Hematopoietic multipotent progenitor cell treated with erythropoietin and hydrocortisone succinate and interleukin-3 and kit ligand, for 4 days (in vitro differentiated cells): Measurements from ENCODE around the gene SPOUT1.
"Not testable (repeated sequence)": the region's sequence is repeated elsewhere in the genome, so short reads cannot be mapped to it uniquely, and the experiment has no call there.

Experiments
- DNase-seq: peaks from one replicate; pipeline ENCODE4 v3.0.0-alpha.2; 2015

SPOUT1 gene

GRCh38 chr9:128809036-128809599 lies 20.5 kb downstream of the SPOUT1 start:
- no peak for DNase-seq

DNA sequence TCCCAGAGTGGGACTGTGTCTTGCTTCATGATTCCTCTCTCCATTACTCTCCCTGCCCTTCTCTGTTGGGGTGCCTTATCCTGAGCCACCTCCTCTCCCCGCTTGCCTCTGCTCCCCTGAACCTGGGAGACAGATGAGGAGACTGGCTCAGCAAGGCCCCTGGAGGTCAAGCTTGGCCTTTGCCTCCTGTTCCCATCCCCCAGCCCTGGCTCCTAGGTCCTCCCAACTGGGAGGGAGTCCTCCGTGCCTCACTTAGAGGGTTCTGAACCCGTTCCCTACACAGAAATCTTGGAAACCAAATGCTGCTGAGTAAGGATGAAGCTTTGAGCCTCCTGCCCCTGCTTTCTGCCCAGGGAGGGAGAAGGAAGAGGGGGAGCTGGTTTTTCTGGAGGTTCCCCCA lies 21.1 kb downstream of the SPOUT1 start:
- no peak for DNase-seq

DNA sequence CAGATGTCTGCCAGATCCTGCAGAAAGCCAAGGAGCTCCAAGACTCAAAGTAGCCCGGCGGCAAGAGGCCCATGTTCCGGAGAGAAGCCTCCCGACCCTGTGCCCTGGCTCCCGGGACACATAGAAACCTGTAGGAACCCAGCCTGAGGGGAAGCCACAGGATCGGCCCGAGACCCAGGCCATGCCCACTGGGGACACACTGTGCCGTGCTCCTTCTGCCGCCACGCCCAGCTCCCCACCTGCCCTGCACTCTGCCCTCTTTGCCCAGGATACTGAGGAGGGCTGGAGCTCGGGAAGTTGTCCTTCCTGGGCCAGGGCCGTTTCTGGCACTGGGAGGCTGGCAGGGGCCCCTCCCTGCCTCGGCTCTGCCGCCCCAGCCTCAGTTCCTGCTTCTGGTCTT lies 21.8 kb downstream of the SPOUT1 start:
- no peak for DNase-seq

DNA sequence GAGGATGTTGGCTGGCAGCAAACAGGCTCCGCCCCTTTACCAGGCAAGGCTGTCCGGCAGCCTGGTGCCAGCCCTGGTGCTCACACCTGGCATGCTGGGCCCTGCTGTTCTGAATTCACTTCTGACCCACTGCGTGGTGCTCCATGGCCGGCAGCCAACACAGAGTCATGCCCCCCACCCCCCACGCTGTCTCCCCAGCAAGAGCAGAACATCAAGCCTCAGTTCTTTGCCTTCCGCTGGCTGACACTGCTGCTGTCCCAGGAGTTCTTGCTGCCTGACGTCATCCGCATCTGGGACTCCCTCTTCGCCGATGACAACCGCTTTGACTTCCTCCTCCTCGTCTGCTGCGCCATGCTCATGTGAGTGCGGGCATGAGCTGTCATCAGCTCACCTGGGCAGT lies 23.9 kb downstream of the SPOUT1 start:
- DNase-seq, result no peak

- no peak for DNase-seq
Measured at GRCh38 chr9:128802482-128802881, 27.1 kb downstream of the SPOUT1 start.

DNA sequence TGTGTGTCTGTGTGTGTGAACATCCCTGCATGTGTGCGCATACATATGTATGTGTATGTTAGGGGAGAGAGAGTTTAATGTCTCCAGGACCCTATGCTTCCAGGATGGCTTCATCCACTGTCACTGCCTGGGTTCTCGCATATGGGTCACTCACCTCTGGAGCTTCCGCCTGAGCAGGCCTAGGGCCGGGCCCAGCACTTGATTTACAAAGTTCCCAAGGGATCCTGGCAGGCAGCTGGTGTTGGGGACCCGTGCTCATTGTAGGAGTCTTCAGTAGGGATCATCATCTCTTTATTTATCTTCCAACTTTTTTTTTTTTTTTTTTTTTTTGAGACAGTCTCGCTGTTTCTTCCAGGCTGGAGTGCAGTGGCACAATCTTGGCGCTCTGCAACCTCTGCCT lies 29.5 kb downstream of the SPOUT1 start:
- DNase-seq, result no peak

DNA sequence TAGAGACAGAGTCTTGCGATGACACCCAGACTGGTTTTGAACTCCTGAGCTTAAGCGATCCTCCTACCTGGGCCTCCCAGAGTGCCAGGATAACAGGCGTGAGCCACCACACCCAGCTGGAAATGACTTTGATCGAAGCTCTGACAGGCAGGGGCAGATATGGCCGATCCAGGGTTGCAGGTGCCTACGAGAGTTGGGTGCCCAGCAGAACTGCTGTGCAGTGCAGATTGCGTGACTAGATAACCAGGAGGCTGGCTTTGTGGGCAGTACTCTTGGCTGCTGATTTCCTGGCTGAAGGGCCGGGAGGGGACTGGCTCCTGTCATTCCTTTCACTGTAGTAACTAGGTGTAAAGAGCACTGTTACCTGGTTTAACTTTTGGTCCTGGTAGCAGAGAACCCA lies 30.7 kb downstream of the SPOUT1 start:
- DNase-seq, result peak; percentile 53

- DNase-seq, result not testable (repeated sequence)
Measured at GRCh38 chr9:128794961-128795360, 34.6 kb downstream of the SPOUT1 start.

- no peak for DNase-seq
Measured at GRCh38 chr9:128792978-128793686, 36.5 kb downstream of the SPOUT1 start.

- DNase-seq, result no peak
Measured at GRCh38 chr9:128792134-128792533, 37.5 kb downstream of the SPOUT1 start.

- no peak for DNase-seq
Measured at GRCh38 chr9:128790536-128790935, 39.1 kb downstream of the SPOUT1 start.

GRCh38 chr9:128788445-128788844 lies 41.1 kb downstream of the SPOUT1 start:
- no peak for DNase-seq

DNA sequence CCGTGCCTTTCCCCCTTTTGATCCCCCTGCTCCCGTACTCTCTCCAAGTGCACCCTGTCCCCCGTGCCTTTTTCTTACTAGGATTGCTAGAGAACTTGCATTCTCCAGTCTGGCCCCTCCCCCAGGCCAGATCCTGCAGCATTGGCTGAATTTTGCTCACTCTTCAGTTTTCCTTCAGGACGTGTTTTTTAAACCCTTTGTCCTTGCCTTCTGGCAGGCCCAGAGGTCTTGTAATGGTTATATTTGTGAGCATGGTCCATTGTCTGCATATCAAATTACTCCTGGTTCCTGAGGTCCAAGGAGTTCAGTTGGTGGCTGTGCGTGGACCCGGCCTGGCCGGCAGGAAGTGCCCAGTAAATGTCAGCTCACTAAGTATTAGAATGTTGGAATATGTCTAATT lies 41.9 kb downstream of the SPOUT1 start:
- peak; percentile 31 for DNase-seq

DNA sequence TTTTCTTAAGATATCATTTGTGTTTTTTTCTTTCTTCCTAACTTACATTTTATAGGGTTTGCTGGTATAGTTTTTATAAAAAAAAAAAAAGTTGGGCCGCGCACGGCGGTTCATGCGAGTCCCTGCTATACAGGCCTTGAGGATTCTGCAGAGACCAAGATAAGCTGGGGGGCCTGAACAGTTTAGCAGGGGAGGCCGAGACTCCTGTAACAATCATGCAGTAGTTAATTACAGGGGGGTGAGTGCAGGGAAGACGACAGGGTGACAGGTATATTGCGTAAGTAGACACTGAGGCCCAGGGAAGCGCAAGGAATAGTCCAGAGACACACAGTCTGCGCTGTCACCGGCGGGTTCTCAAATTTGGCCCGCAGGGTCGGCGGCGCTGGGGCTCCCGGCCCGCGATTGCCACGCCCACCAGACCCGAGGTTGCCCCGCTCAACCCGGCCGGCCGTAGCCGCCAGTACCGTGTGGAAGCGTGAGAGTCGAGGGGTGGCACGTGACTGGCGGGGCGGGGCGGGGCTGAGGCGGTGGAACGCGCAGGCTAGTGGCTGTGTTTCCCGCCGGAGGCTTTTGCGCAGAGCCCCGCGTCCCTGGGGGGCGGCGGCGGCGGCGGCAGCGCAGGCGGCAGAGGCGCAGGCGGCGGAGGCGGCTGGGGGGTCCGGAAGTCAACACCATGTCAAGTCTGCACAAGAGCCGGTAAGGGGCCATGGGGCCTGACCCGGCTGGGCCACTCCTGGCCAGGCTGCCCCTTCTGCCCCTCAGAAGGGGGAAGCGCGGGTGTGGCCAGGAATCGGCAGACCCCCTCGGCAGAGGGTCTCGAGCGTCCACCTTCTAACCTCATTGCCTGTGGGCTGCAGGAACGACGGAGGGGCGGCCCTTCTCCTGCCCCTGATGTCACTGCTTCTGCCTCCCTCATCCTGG lies 42.7 kb downstream of the SPOUT1 start, which contains the start of gene TBC1D13:
TBC1D13 (plus strand) TSS at position 573 of the 921 bp plus-strand sequence; CDS start at position 674, 101 bp downstream.
- peak; percentile 95 for DNase-seq

- no peak for DNase-seq
Measured at GRCh38 chr9:128785427-128785826, 44.2 kb downstream of the SPOUT1 start.

DNA sequence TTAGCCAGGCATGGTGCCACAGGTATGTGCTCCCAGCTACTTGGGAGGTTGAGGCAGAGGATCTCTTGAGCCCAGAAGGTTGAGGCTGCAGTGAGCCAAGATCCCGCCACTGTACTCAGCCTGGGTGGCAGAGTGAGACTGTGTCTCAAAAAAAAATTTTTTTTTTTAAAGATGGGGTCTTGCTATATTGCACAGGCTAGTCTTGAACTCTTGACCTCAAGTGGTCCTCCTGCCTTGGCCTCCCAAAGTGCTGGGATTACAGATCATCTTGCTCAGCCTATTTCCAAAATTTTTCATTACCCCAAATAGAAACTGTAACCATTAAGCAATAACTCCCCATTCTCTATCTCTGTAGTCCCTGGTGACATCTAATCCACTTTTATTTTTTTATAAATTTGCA lies 46.9 kb downstream of the SPOUT1 start:
- DNase-seq, result no peak

DNA sequence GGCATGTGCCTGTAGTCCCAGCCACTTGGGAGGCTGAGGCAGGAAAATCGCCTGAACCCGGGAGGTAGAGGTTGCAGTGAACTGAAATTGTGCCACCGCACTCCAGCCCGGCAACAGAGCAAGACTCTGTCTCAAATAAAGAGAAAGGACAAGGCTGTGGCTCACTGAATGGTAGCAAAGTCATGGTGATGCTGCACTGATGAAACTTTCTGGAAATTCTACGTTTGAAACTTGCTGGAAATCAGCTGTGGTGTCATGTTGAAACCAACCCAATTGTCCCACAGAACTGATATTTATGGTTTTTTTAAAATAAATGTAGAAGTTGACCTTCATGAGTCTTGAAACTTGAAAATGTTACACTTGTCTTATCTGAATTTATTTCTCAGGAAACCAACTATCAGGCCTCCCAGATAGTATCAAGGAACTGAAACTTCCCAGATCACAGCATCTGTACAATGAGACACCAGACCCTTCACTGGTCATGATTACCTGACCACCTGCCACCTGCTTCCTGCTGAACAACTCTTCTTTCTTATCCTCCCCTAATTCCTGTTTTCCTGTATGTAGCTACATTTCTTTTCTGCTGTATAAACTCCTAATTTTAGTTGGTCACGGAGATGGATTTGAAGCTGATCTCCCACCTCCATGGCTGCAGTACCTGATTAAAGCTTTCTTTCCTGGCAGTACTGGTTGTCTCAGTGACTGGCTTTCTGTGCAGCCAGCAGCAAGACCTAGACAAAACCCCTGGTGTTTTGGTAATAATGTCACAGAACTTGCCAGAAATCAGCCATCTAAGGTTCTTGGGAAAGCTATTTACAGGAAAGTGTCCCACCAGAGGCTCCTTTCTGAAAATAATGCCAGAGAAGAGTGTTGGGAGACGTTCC lies 48.2 kb downstream of the SPOUT1 start:
- peak; percentile 37 for DNase-seq

DNA sequence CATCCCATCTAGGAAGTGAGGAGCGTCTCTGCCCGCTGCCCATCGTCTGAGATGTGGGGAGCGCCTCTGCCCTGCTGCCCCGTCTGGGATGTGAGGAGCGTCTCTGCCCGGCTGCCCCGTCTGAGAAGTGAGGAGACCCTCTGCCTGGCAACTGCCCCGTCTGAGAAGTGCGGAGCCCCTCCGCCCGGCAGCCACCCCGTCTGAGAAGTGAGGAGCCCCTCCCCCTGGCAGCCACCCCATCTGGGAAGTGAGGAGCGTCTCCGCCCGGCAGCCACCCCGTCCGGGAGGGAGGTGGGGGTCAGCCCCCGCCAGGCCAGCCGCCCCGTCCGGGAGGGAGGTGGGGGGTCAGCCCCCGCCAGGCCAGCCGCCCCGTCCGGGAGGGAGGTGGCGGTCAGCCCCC lies 49.5 kb downstream of the SPOUT1 start:
- not testable (repeated sequence) for DNase-seq

DNA sequence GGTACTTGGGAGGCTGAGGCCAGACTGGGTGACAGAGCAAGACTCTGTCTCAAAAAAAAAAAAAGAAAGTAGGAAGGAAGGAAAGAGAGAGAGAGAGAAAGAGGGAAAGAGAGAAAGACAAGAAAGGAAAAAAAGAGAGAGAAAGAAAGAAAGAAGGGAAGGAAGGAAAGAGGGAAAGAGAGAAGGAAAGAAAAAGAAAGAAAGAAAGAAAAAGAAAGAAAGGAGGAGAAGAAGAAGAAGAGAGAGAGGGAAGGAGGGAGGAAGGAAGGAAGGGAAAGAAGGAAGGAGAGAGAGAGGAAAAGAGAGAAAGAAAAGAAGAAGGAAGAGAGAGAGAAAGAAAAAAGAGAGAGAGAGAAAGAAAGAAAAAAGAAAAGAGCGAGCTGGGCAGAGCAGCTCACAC lies 54.8 kb downstream of the SPOUT1 start:
- DNase-seq, result no peak

DNA sequence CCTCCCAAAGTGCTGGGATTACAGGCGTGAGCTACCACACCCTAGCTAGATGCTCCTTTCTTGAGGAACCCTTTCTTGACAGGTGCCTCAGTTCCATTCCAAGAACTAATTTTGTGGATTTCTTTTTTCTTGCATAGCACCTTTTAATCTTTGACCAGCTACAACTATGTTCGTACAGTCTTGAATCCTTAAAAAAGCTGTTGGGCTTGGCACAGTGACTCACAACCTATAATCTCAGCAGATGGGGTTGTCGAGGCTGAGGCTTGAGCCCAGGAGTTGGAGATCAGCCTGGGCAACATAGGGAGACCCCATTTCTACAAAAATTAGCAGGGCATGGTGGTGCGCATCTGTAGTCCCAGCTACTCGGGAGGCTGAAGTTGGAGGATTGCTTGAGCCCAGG lies 56.5 kb downstream of the SPOUT1 start:
- no peak for DNase-seq

DNA sequence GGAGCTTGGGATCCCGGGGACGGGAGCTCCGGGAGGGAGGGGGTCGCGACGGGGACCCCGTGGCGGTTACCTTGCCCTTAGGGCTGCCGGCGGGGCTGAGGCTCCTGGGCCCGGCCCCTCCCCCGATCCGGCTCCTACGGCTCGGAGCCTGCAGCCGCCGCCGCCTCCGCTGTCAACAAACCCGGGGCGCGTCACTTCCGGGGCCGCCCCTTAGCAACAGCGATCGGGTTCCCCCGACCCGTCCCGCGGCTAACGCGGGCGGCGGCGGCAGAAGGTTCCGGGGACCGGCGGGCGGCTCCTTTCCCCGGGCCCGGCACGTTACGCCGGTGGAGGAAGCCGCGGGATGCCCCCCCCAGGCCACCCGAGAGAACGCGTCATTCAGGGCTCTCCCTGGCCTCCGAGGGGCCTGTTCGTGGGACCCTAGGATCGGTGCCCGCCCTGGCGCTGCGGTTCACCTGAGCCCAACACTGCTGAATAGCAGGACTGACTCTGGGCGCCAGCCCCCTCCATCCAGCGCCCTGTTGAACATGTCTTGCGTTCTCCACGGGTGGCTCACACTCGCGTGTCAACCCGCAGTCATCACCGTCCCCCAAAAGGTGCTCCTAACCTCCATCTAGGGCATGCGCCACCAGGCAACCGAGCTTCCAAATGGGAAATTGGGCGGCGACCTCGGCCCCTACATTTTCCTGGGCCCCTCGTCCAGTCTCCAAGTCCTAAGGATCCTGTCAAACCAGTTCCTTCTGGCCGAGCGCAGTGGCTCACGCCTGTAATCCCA lies 57.7 kb downstream of the SPOUT1 start, which contains the start of gene ZER1:
ZER1 (minus strand) TSS at position 183 of the 775 bp plus-strand sequence. CDS start 16,362 bp downstream, outside the sequence.
- peak; percentile 96 for DNase-seq
